H1 (cell line): ENCODE results near the gene KRT7. TPM values are rescaled to one million over a fixed set of nuclear protein-coding genes. Genes with fewer than 3 reads are reported as not detected.

Experiments
- BACH1 ChIP-seq: IDR thresholded peaks from 2 replicates; pipeline ENCODE4 v1.6.1; 2012; ENCODE audit warnings: low read length, improper control_type of control experiment
- BRCA1 ChIP-seq: IDR thresholded peaks from 2 replicates; pipeline ENCODE4 v1.6.1; 2012; ENCODE audit warnings: low read depth, low read length, improper control_type of control experiment
- EGR1 ChIP-seq: IDR thresholded peaks from 2 replicates; pipeline ENCODE4 v1.6.1; 2011; ENCODE audit warnings: low read depth, low read length, borderline replicate concordance
- RXRA ChIP-seq: IDR thresholded peaks from 2 replicates; pipeline ENCODE4 v1.6.1; 2011; ENCODE audit warnings: low read depth, mild to moderate bottlenecking, low read length, moderate library complexity; ENCODE audit not compliant: insufficient read depth
- TAF1 ChIP-seq: IDR thresholded peaks from 2 replicates; pipeline ENCODE4 v1.6.1; 2011; ENCODE audit warnings: mild to moderate bottlenecking, low read depth, low read length
- polyA plus RNA-seq, 7 experiments: library from polyadenylated mRNA; depleted of rRNA in 3 of 7; stranded (reverse) in 5 of 7; unstranded in 2 of 7; fragments of >200 nt in 5 of 7; fragments of 200-250 nt in 2 of 7; gene quantifications; 1 replicate in 5 of 7; 2 replicates in 1 of 7; 4 replicates in 1 of 7; pipeline versions ENCODE4 v1.2.1 to v1.2.3, GENCODE V29; 2011 to 2013; ENCODE audit warnings: missing spikeins in 2 of 7, mixed read lengths in 2 of 7
- total RNA-seq: library from RNA; stranded (reverse); fragmentation: NEBNext Ultra II Directional; extraction: Animal tissue kit (Norgen Biotek cat#: 25700); gene quantifications from 2 replicates; pipeline ENCODE4 v1.2.1, GENCODE V29; 2021
- TF ChIP-seq, protein P1 (sequence below): fragments of 300-600 bp; sonication (generic); IDR thresholded peaks from 2 replicates; pipeline ENCODE4 v1.7.1; 2012; ENCODE audit warnings: low read length, moderate library complexity, mild to moderate bottlenecking, inconsistent platforms; ENCODE audit not compliant: insufficient replicate concordance
- TF ChIP-seq, protein P2 (sequence below), 3 experiments: IDR thresholded peaks; 1 replicate in 2 of 3; 2 replicates in 1 of 3; pipeline versions ENCODE4 v1.5.1 to v1.6.1; 2011; ENCODE audit warnings: low read length in 3 of 3, mild to moderate bottlenecking in 3 of 3, inconsistent platforms in 2 of 3, low read depth in 1 of 3, moderate library complexity in 1 of 3; ENCODE audit not compliant: insufficient read depth in 1 of 3; ENCODE audit errors: control extremely low read depth in 1 of 3

The KRT7 gene
- total and polyA plus RNA-seq, 2 of the 8 experiments (the other 6 are each of a cell fraction or from before 2014, with no cell fraction given) = 13.2 to 19.0 TPM

DNA sequence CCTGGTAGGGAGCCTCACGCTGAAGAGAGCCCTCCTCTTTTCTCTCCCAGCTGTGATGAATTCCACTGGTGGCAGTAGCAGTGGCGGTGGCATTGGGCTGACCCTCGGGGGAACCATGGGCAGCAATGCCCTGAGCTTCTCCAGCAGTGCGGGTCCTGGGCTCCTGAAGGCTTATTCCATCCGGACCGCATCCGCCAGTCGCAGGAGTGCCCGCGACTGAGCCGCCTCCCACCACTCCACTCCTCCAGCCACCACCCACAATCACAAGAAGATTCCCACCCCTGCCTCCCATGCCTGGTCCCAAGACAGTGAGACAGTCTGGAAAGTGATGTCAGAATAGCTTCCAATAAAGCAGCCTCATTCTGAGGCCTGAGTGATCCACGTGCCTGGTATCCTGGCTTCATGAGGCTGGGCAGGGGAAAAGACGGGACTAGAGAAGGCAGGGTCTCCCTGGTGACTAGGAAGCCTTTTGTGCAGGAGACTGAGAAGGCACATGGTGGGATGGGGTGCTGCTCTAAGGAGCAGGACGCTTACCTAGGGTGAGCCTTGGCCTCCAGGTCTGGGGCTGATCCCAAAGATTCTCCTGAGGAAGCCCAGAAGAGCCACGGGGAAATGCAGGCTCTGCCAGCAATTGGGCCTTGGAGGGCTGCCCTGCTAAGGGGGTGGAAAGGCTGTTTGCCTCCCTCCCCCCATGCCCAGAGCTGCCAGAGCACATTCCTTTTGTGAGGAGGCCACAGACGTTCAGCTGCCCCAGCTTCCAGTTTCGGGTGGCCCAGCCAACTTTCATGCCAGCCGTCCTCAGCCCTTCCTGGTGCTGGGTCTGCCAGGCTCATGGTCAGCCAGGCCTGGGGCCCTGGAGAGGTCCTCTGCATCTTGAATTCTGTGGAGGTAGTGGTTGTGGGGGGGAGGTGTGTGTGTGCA is 15.8 kb downstream of the KRT7 start (continued):
- TF ChIP-seq, protein P1, sequence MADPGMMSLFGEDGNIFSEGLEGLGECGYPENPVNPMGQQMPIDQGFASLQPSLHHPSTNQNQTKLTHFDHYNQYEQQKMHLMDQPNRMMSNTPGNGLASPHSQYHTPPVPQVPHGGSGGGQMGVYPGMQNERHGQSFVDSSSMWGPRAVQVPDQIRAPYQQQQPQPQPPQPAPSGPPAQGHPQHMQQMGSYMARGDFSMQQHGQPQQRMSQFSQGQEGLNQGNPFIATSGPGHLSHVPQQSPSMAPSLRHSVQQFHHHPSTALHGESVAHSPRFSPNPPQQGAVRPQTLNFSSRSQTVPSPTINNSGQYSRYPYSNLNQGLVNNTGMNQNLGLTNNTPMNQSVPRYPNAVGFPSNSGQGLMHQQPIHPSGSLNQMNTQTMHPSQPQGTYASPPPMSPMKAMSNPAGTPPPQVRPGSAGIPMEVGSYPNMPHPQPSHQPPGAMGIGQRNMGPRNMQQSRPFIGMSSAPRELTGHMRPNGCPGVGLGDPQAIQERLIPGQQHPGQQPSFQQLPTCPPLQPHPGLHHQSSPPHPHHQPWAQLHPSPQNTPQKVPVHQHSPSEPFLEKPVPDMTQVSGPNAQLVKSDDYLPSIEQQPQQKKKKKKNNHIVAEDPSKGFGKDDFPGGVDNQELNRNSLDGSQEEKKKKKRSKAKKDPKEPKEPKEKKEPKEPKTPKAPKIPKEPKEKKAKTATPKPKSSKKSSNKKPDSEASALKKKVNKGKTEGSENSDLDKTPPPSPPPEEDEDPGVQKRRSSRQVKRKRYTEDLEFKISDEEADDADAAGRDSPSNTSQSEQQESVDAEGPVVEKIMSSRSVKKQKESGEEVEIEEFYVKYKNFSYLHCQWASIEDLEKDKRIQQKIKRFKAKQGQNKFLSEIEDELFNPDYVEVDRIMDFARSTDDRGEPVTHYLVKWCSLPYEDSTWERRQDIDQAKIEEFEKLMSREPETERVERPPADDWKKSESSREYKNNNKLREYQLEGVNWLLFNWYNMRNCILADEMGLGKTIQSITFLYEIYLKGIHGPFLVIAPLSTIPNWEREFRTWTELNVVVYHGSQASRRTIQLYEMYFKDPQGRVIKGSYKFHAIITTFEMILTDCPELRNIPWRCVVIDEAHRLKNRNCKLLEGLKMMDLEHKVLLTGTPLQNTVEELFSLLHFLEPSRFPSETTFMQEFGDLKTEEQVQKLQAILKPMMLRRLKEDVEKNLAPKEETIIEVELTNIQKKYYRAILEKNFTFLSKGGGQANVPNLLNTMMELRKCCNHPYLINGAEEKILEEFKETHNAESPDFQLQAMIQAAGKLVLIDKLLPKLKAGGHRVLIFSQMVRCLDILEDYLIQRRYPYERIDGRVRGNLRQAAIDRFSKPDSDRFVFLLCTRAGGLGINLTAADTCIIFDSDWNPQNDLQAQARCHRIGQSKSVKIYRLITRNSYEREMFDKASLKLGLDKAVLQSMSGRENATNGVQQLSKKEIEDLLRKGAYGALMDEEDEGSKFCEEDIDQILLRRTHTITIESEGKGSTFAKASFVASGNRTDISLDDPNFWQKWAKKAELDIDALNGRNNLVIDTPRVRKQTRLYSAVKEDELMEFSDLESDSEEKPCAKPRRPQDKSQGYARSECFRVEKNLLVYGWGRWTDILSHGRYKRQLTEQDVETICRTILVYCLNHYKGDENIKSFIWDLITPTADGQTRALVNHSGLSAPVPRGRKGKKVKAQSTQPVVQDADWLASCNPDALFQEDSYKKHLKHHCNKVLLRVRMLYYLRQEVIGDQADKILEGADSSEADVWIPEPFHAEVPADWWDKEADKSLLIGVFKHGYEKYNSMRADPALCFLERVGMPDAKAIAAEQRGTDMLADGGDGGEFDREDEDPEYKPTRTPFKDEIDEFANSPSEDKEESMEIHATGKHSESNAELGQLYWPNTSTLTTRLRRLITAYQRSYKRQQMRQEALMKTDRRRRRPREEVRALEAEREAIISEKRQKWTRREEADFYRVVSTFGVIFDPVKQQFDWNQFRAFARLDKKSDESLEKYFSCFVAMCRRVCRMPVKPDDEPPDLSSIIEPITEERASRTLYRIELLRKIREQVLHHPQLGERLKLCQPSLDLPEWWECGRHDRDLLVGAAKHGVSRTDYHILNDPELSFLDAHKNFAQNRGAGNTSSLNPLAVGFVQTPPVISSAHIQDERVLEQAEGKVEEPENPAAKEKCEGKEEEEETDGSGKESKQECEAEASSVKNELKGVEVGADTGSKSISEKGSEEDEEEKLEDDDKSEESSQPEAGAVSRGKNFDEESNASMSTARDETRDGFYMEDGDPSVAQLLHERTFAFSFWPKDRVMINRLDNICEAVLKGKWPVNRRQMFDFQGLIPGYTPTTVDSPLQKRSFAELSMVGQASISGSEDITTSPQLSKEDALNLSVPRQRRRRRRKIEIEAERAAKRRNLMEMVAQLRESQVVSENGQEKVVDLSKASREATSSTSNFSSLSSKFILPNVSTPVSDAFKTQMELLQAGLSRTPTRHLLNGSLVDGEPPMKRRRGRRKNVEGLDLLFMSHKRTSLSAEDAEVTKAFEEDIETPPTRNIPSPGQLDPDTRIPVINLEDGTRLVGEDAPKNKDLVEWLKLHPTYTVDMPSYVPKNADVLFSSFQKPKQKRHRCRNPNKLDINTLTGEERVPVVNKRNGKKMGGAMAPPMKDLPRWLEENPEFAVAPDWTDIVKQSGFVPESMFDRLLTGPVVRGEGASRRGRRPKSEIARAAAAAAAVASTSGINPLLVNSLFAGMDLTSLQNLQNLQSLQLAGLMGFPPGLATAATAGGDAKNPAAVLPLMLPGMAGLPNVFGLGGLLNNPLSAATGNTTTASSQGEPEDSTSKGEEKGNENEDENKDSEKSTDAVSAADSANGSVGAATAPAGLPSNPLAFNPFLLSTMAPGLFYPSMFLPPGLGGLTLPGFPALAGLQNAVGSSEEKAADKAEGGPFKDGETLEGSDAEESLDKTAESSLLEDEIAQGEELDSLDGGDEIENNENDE = no peak
- TF ChIP-seq RXRA (no peak), BRCA1 (no peak), BACH1 (no peak), EGR1 (no peak), TAF1 (no peak)
- TF ChIP-seq, protein P2, sequence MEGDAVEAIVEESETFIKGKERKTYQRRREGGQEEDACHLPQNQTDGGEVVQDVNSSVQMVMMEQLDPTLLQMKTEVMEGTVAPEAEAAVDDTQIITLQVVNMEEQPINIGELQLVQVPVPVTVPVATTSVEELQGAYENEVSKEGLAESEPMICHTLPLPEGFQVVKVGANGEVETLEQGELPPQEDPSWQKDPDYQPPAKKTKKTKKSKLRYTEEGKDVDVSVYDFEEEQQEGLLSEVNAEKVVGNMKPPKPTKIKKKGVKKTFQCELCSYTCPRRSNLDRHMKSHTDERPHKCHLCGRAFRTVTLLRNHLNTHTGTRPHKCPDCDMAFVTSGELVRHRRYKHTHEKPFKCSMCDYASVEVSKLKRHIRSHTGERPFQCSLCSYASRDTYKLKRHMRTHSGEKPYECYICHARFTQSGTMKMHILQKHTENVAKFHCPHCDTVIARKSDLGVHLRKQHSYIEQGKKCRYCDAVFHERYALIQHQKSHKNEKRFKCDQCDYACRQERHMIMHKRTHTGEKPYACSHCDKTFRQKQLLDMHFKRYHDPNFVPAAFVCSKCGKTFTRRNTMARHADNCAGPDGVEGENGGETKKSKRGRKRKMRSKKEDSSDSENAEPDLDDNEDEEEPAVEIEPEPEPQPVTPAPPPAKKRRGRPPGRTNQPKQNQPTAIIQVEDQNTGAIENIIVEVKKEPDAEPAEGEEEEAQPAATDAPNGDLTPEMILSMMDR (IDR thresholded peaks at IDR 0.05; ENCODE audit: control extremely low read depth in 1 of 3, insufficient read depth in 1 of 3, low read depth in 1 of 3, low read length in 3 of 3) = no peak
